SKM-1 (cell line): ENCODE data around the gene RALY.
A peak's percentile ranks its signal among the peaks of the same experiment; 100 is the strongest.

Experiments
- DNase-seq: peaks from one replicate; lab custom pipeline; 2025; ENCODE audit not compliant: unreplicated experiment; lab: John Stamatoyannopoulos, UW

The RALY gene

DNA sequence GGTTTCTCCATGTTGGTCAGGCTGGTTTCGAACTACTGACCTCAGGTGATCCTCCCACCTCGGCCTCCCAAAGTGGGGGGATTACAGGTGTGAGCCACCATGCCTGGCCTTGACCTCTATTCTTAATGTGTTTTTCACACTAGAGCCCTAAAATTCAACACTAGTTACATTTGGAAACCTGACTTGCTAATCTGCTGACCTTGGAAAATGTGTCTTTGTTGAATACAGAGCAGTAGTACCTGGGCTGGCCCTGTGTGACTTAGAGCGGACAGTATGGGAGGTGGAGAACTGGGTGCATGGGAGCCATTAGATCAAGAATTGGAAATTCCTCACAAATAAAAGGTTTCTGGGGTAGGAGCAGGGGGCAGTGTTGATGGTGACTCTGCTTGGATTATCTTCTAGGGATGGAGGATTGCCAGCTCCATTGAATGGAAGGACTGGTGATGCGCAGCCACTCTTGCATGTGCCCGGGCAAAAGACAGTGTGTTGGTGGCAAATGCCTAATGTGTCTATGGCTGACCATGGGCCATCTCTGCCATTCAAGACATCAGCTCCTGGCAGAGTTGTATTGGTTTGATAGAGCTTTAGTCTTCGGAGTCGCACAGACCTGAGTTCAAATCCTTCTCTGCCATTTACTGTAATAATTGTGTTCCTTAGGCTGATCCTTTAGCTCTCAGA, 53.4 kb downstream of the RALY start:
- no peak for DNase-seq

DNA sequence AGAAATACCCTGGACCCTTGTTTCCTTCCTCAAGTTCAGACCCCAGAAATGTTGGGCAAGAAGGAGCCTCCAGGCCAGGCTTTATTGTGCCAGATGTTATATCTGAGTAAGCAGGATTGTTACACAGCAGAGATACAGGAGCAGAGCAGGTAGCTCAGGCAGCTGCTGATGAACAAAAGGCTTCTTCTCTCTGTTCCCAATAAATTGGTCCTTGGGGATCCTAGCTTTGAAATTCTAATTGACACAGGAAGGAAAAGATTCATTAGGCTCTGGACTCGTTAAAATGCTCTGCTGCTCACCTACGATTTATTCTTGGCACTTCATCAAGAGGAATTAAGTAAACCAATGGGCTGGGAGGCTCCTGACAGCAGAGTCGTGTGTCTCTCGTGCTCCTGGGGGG, 54.2 kb downstream of the RALY start:
- DNase-seq = no peak

GRCh38 chr20:34049389-34049788, 55.7 kb downstream of the RALY start:
- no peak for DNase-seq

- DNase-seq = no peak
Measured at GRCh38 chr20:34049897-34050695, 56.4 kb downstream of the RALY start.

- DNase-seq = no peak
Measured at GRCh38 chr20:34052414-34052813, 58.7 kb downstream of the RALY start.

- DNase-seq = no peak
Measured at GRCh38 chr20:34055290-34055689, 61.6 kb downstream of the RALY start.

DNA sequence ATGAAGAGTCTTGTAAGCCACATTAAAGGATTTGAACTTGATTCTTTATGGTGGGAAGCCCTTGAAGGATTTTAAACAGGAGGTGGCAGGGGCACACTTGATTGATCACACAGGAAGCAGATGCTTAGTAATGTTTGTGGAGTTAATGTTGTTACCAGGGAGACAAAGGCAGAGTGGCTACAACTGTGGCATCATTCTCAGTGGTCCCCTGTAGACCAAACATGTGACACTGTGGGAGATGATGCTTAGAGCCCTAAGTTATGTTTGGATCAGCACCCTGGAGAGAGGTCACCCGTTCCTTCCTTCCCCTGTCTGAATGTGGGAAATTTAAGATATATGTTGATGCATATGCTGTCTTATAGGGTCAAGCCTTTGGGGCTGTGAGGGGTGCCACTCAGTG, 65.1 kb downstream of the RALY start:
- DNase-seq = no peak

DNA sequence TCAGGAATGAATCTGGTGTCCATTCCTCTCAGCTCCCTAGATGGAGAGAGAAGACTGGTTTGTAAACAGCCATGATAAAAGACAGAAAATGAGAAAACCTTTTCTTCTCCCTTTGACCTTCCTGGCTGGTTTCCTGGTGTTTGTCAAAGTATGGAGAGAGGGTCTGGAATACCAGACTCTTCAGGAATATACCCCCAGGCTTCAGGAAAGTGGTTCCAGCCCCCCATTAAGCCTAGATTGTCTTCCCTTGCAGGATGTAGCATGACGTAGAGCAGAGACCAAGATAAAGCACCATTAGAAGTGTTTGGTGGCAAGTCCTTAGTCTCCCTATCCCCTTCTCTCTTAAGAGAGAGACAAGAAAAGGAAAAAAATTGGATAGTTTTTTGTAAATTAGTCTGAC, 67.3 kb downstream of the RALY start:
- DNase-seq = no peak

GRCh38 chr20:34061695-34062094, 68.0 kb downstream of the RALY start:
- no peak for DNase-seq

GRCh38 chr20:34062570-34063482, 69.1 kb downstream of the RALY start:
- no peak for DNase-seq

GRCh38 chr20:34064286-34064685, 70.6 kb downstream of the RALY start:
- no peak for DNase-seq

GRCh38 chr20:34065260-34065659, 71.5 kb downstream of the RALY start:
- DNase-seq = no peak

DNA sequence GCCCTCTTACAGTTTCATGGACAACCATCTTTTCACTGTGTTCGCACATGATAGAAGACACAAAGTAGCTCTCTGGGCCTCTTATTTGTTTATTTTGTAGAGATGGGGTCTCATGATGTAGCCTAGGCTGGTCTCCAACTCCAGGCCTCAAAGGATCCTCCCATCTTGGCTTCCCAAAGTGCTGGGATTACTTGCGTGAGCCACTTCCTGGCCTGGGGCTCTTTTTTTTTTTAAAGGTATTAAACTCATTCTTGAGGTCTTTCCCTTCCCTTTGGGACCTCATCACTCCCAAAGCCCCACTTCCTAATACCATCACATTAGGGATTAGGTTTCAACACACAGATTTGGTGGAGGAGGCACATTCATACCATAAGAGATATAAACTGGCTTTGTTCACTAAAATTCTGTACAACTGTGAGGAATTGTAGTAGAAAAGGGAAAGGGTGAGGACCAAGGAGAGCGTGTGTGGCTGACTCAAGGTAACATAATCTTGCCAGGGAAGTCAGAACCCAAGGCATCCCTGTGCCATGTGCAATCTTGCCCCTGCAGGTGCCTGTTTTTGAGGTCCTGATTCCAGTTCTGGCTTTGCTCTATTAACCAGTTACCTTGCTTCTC, 72.9 kb downstream of the RALY start:
- DNase-seq = no peak

GRCh38 chr20:34068001-34068400, 74.3 kb downstream of the RALY start:
- DNase-seq = no peak

DNA sequence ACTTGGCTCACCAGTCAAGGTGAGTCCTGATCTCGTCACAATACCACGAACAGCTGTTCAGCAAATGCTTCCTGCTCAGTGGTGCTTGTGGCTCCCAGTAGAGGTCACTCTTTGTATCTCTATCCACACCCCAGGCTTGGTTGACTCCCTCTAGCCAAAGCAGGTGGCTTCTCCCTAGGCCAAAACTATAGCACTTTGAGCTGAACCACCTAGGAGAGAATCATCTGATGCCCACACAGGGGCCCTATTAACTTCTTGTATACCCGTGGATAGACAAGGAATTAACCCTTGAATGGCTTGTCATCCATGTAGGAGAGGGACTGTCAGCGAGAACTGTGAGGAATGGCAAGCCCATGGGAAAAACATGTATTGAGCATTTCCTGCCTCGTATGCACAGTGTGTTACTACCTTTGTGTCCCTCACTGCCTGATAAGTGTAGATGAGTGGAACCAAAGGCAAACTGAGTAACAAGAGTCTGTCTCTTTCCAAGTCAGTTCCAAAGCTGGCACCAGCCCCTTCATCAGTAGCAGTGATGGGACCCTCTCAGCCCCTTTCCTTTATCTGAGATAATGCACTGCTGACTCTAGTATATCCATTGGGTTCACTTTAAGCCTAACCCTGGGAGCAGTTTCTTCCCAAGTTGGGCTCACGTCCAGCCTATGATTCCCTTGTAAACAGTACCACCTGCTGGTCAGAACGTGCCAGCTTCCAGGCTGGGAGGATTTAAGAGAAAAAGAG, 75.8 kb downstream of the RALY start:
- peak; percentile 35 for DNase-seq

DNA sequence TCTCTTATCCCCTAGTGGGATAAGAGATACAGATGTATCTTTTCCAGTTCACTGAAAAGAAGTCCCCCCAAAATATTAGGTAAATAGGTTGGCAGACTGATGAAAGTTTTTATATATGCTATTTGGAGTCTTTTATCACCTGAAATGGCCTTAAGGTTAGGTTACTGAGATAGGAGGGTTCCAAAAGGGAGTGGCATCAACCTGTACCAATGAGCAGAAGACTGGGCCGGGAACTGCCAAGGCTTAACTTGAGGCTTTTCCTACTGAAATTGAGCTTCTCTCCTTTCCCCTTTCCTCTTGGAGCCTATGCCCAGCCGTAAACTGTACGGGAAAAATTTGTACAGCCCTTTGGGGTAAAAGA, 76.3 kb downstream of the RALY start:
- DNase-seq = no peak

GRCh38 chr20:34070859-34071258, 77.1 kb downstream of the RALY start:
- no peak for DNase-seq

DNA sequence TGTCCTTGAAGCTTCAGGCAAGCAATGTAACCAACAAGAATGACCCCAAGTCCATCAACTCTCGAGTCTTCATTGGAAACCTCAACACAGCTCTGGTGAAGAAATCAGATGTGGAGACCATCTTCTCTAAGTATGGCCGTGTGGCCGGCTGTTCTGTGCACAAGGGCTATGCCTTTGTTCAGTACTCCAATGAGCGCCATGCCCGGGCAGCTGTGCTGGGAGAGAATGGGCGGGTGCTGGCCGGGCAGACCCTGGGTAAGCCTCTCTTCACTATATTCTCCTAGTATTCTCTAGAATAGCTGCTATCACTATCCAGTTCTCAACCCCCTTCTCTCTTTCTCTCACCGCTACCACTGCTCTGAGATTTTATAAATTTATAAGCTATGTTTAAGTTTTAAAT, 78.4 kb downstream of the RALY start:
- DNase-seq = no peak

DNA sequence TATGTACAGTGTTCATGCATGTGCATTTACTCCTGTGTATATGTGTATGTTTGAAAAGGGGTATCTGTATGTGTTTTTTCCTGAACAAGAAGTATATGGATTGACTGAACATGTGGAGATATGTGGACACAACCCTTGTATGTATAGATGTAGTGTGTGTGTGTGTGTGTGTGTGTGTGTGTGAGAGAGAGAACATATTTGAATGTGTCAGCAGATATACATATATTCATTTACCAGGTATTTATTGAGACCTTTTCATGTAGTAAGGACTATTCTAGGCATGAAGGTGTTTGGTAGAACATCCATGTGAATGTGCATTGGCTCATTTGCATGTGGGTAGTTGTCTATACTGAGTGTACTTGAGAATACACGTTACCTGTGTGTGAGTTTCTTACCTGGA, 79.1 kb downstream of the RALY start:
- no peak for DNase-seq

DNA sequence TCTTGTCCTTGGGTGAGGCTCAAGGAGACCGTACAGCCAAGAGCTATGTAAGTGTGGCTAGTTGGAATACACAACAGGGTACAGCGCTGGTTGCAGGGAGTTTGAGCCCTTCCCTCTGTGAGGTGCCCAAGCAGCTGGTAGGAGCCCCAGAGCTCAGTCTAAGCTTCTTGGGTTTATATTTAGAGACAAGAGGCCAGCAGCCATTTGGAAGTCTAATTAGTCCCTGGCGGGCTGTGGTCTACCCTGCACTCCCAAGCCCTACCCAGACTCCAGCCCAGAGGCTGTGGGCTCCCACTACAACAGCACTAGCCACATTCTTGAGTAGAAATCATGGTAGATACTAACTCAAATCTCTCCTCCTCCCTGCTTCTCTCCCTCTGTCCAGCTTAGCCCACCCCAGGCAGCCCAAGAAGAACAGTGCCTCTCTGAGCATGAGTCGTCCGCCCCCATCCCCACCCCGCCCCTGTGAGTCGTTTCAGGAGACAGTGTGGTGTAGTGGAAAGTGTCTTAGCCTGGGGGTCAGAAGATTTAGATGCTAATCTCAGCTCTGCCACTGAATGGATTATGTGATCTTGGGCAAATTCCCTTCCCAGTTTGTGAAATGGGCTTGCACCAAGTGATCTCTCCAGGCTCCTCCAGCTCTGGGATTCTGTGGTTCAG, 80.5 kb downstream of the RALY start:
- no peak for DNase-seq
